HepG2 (cell line): Measurements from ENCODE around the gene HIBADH. TPM values are rescaled to one million over a fixed set of nuclear protein-coding genes. Genes with fewer than 3 reads are reported as not detected.

ENCODE experiments used
- ATAC-seq: fragments of 200-7000 bp; cut with Tn5 transposase; 3 replicates; pipeline ENCODE4 v1.9.1; 2020; ENCODE audit warnings: mild to moderate bottlenecking, moderate library complexity
- BruUV-seq: library from RNA; stranded (reverse); fragments of 400-500 nt; replicated peaks from 2 replicates; lab custom pipeline; 2021; lab: Mats Ljungman, UMichigan
- CTCF ChIA-PET: fragments of 300-600 bp; formaldehyde crosslinking; extraction: SDS; loops from one replicate; lab custom pipeline; 2021; ENCODE audit warnings: low total read pairs, inconsistent platforms, low intra/inter-chr PET ratio; lab: Yijun Ruan, JAX
- POLR2A ChIA-PET: fragments of 350-600 bp; sonication (Branson Sonifier 250); formaldehyde crosslinking; loops from one replicate; lab custom pipeline; 2020; ENCODE audit warnings: antibody characterized with exemption, inconsistent platforms; lab: Yijun Ruan, JAX
- DNase-seq: peaks from one replicate; pipeline ENCODE4 v3.0.0-alpha.2; 2015; ENCODE audit warnings: low spot score
- FAIRE-seq: peaks from 3 replicates; lab custom pipeline; 2011; peaks lifted over from hg19 to GRCh38; lab: Jason Lieb, UNC
- H2AFZ ChIP-seq: one replicate; pipeline ENCODE4 v1.6.1; 2011; ENCODE audit warnings: low read length, inconsistent platforms
- H3K27ac ChIP-seq: fragments of 300-600 bp; 3 replicates; pipeline ENCODE4 v1.8.0; 2011; ENCODE audit warnings: mixed run types, mild to moderate bottlenecking, mixed read lengths, low read length, inconsistent platforms; ENCODE audit not compliant: insufficient read depth; ENCODE audit errors: extremely low read length
- H3K27me3 ChIP-seq, 2 experiments: fragments of 200-600 bp in 1 of 2; 2 replicates in 1 of 2; 3 replicates in 1 of 2; pipeline versions ENCODE4 v1.6.0 to v1.8.0; 2011; ENCODE audit warnings: low read length in 2 of 2, mild to moderate bottlenecking in 2 of 2, moderate library complexity in 2 of 2, inconsistent platforms in 1 of 2; ENCODE audit not compliant: insufficient read depth in 2 of 2, control insufficient read depth in 1 of 2
- H3K36me3 ChIP-seq, 2 experiments: fragments of 200-600 bp in 1 of 2; replicated peaks in 1 of 2; 2 replicates in 1 of 2; 3 replicates in 1 of 2; pipeline versions ENCODE4 v1.5.1 to v1.8.0; 2011; ENCODE audit warnings: low read length in 2 of 2, inconsistent platforms in 1 of 2; ENCODE audit not compliant: insufficient read depth in 2 of 2, control insufficient read depth in 1 of 2
- H3K4me1 ChIP-seq: 2 replicates; pipeline ENCODE4 v1.5.1; 2012; ENCODE audit warnings: low read length, inconsistent platforms; ENCODE audit not compliant: insufficient read depth
- H3K4me2 ChIP-seq: 2 replicates; pipeline ENCODE4 v1.6.0; 2011; ENCODE audit warnings: low read depth, low read length, inconsistent platforms
- H3K4me3 ChIP-seq, 3 experiments: fragments of 200-600 bp in 1 of 3; sonication (generic), shearing (Covaris generic) in 1 of 3; replicated peaks in 1 of 3; 2 replicates each; pipeline ENCODE4 v1.5.1; 2011 to 2016; ENCODE audit warnings: low read length in 3 of 3, inconsistent platforms in 2 of 3, low read depth in 2 of 3, mild to moderate bottlenecking in 2 of 3, control low read depth in 1 of 3, mixed read lengths in 1 of 3; ENCODE audit not compliant: insufficient read depth in 1 of 3
- H3K79me2 ChIP-seq: one replicate; pipeline ENCODE4 v1.6.1; 2011; ENCODE audit warnings: low read length, inconsistent platforms; ENCODE audit not compliant: insufficient read depth
- H3K9ac ChIP-seq: 2 replicates; pipeline ENCODE4 v1.6.0; 2011; ENCODE audit warnings: mild to moderate bottlenecking, low read depth, low read length, inconsistent platforms; ENCODE audit not compliant: insufficient read depth
- H3K9me3 ChIP-seq: 2 replicates; pipeline ENCODE4 v1.5.1; 2012; ENCODE audit warnings: mild to moderate bottlenecking, low read length
- H4K20me1 ChIP-seq: 2 replicates; pipeline ENCODE4 v1.6.0; 2011; ENCODE audit warnings: inconsistent platforms, mild to moderate bottlenecking, low read length, moderate library complexity; ENCODE audit not compliant: insufficient read depth
- DNMT3B ChIP-seq: conservative IDR thresholded peaks from 2 replicates; pipeline ENCODE4 v1.6.1; 2016; ENCODE audit warnings: missing biosample characterization, control low read depth
- ETS1 ChIP-seq: sonication (generic); formaldehyde crosslinking; IDR thresholded peaks from 2 replicates; pipeline ENCODE4 v1.4.0; 2020; ENCODE audit warnings: missing genetic modification reagents
- HIC2 ChIP-seq: sonication (generic); formaldehyde crosslinking; IDR thresholded peaks from 2 replicates; pipeline ENCODE4 v1.9.0; 2022; ENCODE audit warnings: low read depth, missing genetic modification reagents
- HNRNPK ChIP-seq: fragments of 200-400 bp; formaldehyde crosslinking; IDR thresholded peaks from 2 replicates; pipeline ENCODE4 v1.6.1; 2018; ENCODE audit warnings: low read length, low read depth, moderate library complexity, mild to moderate bottlenecking; ENCODE audit not compliant: poor library complexity, severe bottlenecking
- HOXA7 ChIP-seq: sonication (generic); formaldehyde crosslinking; IDR thresholded peaks from 2 replicates; pipeline ENCODE4 v1.8.1; 2022; ENCODE audit warnings: mild to moderate bottlenecking, missing genetic modification reagents, moderate library complexity
- JDP2 ChIP-seq: sonication (generic); formaldehyde crosslinking; IDR thresholded peaks from 2 replicates; pipeline ENCODE4 v1.8.1; 2022; ENCODE audit warnings: missing genetic modification reagents, borderline replicate concordance
- MATR3 ChIP-seq: sonication (generic); formaldehyde crosslinking; IDR thresholded peaks from 2 replicates; pipeline ENCODE4 v1.4.0; 2020; ENCODE audit warnings: missing genetic modification reagents
- MIER2 ChIP-seq: IDR thresholded peaks from 2 replicates; pipeline ENCODE4 v1.6.1; 2016; ENCODE audit warnings: missing biosample characterization, missing genetic modification reagents
- SNAI1 ChIP-seq: sonication (generic); formaldehyde crosslinking; IDR thresholded peaks from 2 replicates; pipeline ENCODE4 v1.5.0; 2020; ENCODE audit warnings: mild to moderate bottlenecking, missing genetic modification reagents, borderline replicate concordance
- ZNF546 ChIP-seq: sonication (generic); formaldehyde crosslinking; conservative IDR thresholded peaks from 2 replicates; pipeline ENCODE4 v1.8.1; 2023; ENCODE audit warnings: mild to moderate bottlenecking, missing genetic modification reagents
- ZNF776 ChIP-seq: sonication (generic); formaldehyde crosslinking; IDR thresholded peaks from 2 replicates; pipeline ENCODE4 v1.4.0; 2020; ENCODE audit warnings: mild to moderate bottlenecking, missing genetic modification reagents
- ZNF850 ChIP-seq: sonication (generic); formaldehyde crosslinking; conservative IDR thresholded peaks from 2 replicates; pipeline ENCODE4 v1.9.0; 2021; ENCODE audit warnings: mild to moderate bottlenecking, missing genetic modification reagents
- WGBS: methylation state at CpG from one replicate; pipeline ENCODE4 v1.1.6; 2017; ENCODE audit warnings: low lambda C conversion rate; 5-methylcytosine and 5-hydroxymethylcytosine counted together
- in situ Hi-C: cut with HindIII; loops from 2 replicates; pipeline ENCODE4 v1.10.0; 2017; ENCODE audit warnings: low pct_unique_long_range_greater_than_20kb; ENCODE audit not compliant: extremely low pct_ligation_motif_present
- intact Hi-C: fragments of 100-400 bp; cut with micrococcal nuclease; formaldehyde crosslinking; loops from one replicate; pipeline ENCODE4 v1.10.0; 2022; ENCODE audit not compliant: unreplicated experiment
- polyA plus RNA-seq, 8 experiments: library from polyadenylated mRNA; depleted of rRNA in 3 of 8; stranded (reverse) in 7 of 8; unstranded in 1 of 8; fragments of >200 nt; fragmentation: Illumina TruSeq in 4 of 8; extraction: Trizol in 4 of 8; gene quantifications; 2 replicates each; pipeline versions ENCODE4 v1.2.1 to v1.2.3, GENCODE V29; 2011 to 2016; ENCODE audit warnings: low read depth in 4 of 8, missing spikeins in 1 of 8, mixed read lengths in 1 of 8; ENCODE audit not compliant: insufficient read depth in 1 of 8
- total RNA-seq, 5 experiments: library from RNA; depleted of rRNA; stranded (reverse); fragments of >200 nt; fragmentation: Illumina TruSeq; extraction: Trizol; gene quantifications; 2 replicates each; pipeline ENCODE4 v1.2.3, GENCODE V29; 2016; ENCODE audit warnings: low read depth in 1 of 5

The HIBADH gene
- total and polyA plus RNA-seq, 2 of the 13 experiments (the other 11 are each of a cell fraction or from before 2014, with no cell fraction given): 49.9 to 59.5 TPM

- H3K9ac ChIP-seq: no peak overlapping the region
- H3K27me3 ChIP-seq: no peaks in the 10 kb centered on the region
- peaks cover 51% of the 10 kb centered on the region for H3K4me1 ChIP-seq
- in situ Hi-C loops: loop anchor here (10.0 kb wide), 1 partner anchor 244 kb away; no protein-coding TSS in a partner anchor
- BruUV-seq: no TSS peak
- FAIRE-seq (no peak), ATAC-seq (peak; percentile 31; the same call in 2 of the 3 replicates)
- no peak for TF ChIP-seq ZNF546 (CRISPR knock-in tag)
- TF ChIP-seq DNMT3B (CRISPR knock-in tag): no peak
- TF ChIP-seq MIER2 (CRISPR knock-in tag): no peak
- TF ChIP-seq HOXA7: no peak
- no peak for TF ChIP-seq HNRNPK
- no peak for TF ChIP-seq ETS1 (CRISPR knock-in tag)
- TF ChIP-seq JDP2 (CRISPR knock-in tag): no peak
- no peak for TF ChIP-seq ZNF850 (CRISPR knock-in tag)
- TF ChIP-seq SNAI1 (CRISPR knock-in tag): no peak
- TF ChIP-seq ZNF776: no peak
- no peak for TF ChIP-seq HIC2 (CRISPR knock-in tag)
- no peak for TF ChIP-seq MATR3 (CRISPR knock-in tag)
- TF ChIP-seq, all 625 proteins: peak for 0
- H4K20me1 ChIP-seq: no peaks in the 10 kb centered on the region
- intact Hi-C loops: no loop called here
- no peaks in the 10 kb centered on the region for H3K9me3 ChIP-seq
- no peak overlapping the region for H2AFZ ChIP-seq
- no peaks in the 10 kb centered on the region for H3K36me3 ChIP-seq
- WGBS: 100% methylated on average over 1 of the region's 1 CpG
- ChIA-PET CTCF (no interaction called here), POLR2A (no interaction called here)
- no peak overlapping the region for H3K27ac ChIP-seq
- no peak for DNase-seq
- no peak overlapping the region for H3K4me3 ChIP-seq
- H3K79me2 ChIP-seq: no peaks in the 10 kb centered on the region
- no peak overlapping the region for H3K4me2 ChIP-seq
Observed at GRCh38 chr7:27680610-27681009, 17.9 kb upstream of the HIBADH start.
